Activated CD8-positive, alpha-beta memory T cell treated with anti-CD3 and anti-CD28 coated beads for 24 hours (primary cell): Measurements from ENCODE around the gene KCNIP4.
"Not testable (repeated sequence)": the region's sequence is repeated elsewhere in the genome, so short reads cannot be mapped to it uniquely, and the experiment has no call there.

Experiments
- DNase-seq: peaks from one replicate; pipeline ENCODE4 v3.0.0-alpha.2; 2020

The KCNIP4 gene

GRCh38 chr4:20816287-20816686 lies 1132.3 kb downstream of the KCNIP4 start:
- no peak for DNase-seq

- DNase-seq: no peak
Measured at GRCh38 chr4:20813700-20814099, 1134.9 kb downstream of the KCNIP4 start.

- DNase-seq: no peak
Measured at GRCh38 chr4:20809812-20810211, 1138.8 kb downstream of the KCNIP4 start.

GRCh38 chr4:20805716-20806115 lies 1142.9 kb downstream of the KCNIP4 start:
- no peak for DNase-seq

- no peak for DNase-seq
Measured at GRCh38 chr4:20787940-20788665, 1160.5 kb downstream of the KCNIP4 start.

GRCh38 chr4:20783134-20783533 lies 1165.4 kb downstream of the KCNIP4 start:
- DNase-seq: not testable (repeated sequence)

GRCh38 chr4:20778896-20779295 lies 1169.7 kb downstream of the KCNIP4 start:
- DNase-seq: no peak

- DNase-seq: no peak
Measured at GRCh38 chr4:20773144-20773997, 1175.2 kb downstream of the KCNIP4 start.

GRCh38 chr4:20764366-20764992 lies 1184.1 kb downstream of the KCNIP4 start:
- DNase-seq: no peak

- no peak for DNase-seq
Measured at GRCh38 chr4:20761826-20762225, 1186.7 kb downstream of the KCNIP4 start.

- DNase-seq: no peak
Measured at GRCh38 chr4:20761382-20761781, 1187.2 kb downstream of the KCNIP4 start.

- no peak for DNase-seq
Measured at GRCh38 chr4:20760053-20760452, 1188.5 kb downstream of the KCNIP4 start.

GRCh38 chr4:20754036-20754435 lies 1194.5 kb downstream of the KCNIP4 start:
- DNase-seq: no peak

GRCh38 chr4:20752641-20753040 lies 1195.9 kb downstream of the KCNIP4 start:
- DNase-seq: no peak

- DNase-seq: not testable (repeated sequence)
Measured at GRCh38 chr4:20746000-20746399, 1202.6 kb downstream of the KCNIP4 start.

GRCh38 chr4:20735931-20736330 lies 1212.6 kb downstream of the KCNIP4 start:
- no peak for DNase-seq

GRCh38 chr4:20724915-20725314 lies 1223.7 kb downstream of the KCNIP4 start:
- DNase-seq: no peak

GRCh38 chr4:20723463-20723862 lies 1225.1 kb downstream of the KCNIP4 start:
- no peak for DNase-seq

- DNase-seq: no peak
Measured at GRCh38 chr4:20723019-20723418, 1225.6 kb downstream of the KCNIP4 start.

- no peak for DNase-seq
Measured at GRCh38 chr4:20711335-20711734, 1237.2 kb downstream of the KCNIP4 start.

GRCh38 chr4:20700007-20700761 lies 1248.4 kb downstream of the KCNIP4 start, which contains the start of gene PACRGL:
TSS of gene PACRGL (plus strand) at chr4:20700458. CDS start at chr4:20704482, 4,024 bp downstream.
- DNase-seq: peak; percentile 96

GRCh38 chr4:20698820-20699219 lies 1249.8 kb downstream of the KCNIP4 start:
- no peak for DNase-seq

- no peak for DNase-seq
Measured at GRCh38 chr4:20698382-20698781, 1250.2 kb downstream of the KCNIP4 start.
